GM21528 (cell line): Measurements from ENCODE around the gene ZSWIM8.
"Not testable (repeated sequence)": the region's sequence is repeated elsewhere in the genome, so short reads cannot be mapped to it uniquely, and the experiment has no call there.

Experiments used
- ATAC-seq: cut with Tn5 transposase; IDR thresholded peaks from one replicate; pipeline ENCODE4 v1.9.1; 2021; ENCODE audit warnings: mild to moderate bottlenecking, moderate library complexity; ENCODE audit not compliant: unreplicated experiment, low FRiP score

Gene ZSWIM8

DNA sequence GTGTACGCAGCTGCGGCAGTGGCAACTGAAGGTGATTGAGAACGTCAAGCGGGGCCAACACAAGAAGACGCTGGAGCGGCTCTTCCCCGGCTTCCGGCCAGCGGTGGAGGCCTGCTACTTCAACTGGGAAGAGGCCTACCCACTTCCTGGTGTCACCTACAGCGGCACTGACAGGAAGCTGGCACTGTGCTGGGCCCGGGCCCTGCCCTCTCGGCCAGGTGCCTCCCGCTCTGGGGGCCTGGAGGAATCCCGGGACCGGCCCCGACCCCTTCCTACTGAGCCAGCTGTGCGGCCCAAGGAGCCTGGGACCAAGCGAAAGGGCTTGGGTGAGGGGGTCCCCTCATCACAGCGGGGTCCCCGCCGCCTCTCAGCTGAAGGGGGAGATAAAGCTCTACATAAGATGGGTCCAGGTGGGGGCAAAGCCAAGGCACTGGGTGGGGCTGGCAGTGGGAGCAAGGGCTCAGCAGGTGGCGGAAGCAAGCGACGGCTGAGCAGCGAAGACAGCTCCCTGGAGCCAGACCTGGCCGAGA is 6.5 kb downstream of the ZSWIM8 start:
- ATAC-seq, result no peak

DNA sequence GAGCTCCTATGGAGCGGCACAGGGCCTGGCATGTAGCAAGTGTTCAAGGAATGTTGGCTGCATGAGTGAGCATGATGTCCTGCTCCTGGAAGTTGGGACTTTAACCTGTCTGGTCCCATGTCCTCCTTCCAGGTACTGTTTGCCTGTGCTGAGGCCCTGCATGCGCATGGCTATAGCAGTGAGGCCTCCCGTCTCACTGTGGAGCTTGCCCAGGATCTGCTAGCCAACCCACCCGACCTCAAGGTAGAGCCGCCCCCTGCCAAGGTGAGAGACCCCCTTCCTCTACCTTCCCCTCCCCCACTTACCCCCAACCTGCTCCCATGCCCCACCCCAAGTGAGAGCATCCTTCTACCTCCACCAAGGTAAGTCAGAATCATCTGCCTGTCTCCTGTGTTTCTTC is 8.1 kb downstream of the ZSWIM8 start:
- no peak for ATAC-seq

DNA sequence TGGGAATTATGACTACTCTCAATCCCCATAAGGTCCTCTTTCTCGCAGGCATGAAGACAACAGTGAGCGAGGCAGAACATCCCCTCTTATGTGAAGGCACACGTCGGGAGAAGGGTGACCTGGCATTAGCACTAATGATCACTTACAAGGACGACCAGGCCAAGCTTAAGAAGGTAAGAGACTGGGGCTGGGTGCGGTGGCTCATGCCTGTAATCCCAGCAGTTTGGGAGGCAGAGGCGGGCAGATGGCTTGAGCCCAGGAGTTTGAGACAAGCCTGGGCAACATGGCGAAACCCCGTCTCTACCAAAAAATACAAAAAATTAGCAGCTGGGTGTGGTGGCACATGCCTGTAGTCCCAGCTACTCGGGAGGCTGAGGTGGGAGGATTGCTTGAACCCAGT is 10.1 kb downstream of the ZSWIM8 start:
- ATAC-seq, result not testable (repeated sequence)

GRCh38 chr10:73796035-73796434 is 10.6 kb downstream of the ZSWIM8 start:
- ATAC-seq, result not testable (repeated sequence)

DNA sequence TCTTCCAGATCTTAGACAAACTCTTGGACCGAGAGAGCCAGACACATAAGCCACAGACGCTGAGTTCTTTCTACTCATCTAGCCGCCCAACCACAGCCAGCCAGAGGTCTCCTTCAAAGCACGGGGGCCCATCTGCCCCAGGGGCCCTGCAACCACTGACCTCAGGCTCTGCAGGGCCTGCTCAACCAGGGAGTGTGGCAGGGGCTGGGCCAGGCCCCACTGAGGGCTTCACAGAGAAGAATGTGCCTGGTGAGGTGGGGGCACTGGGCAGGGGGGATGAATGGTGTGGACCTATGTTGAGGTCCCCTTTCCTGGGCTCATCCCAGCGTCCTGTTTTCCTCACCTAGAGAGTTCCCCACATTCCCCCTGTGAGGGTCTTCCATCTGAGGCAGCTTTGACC is 11.4 kb downstream of the ZSWIM8 start:
- no peak for ATAC-seq

GRCh38 chr10:73797324-73798025 is 12.1 kb downstream of the ZSWIM8 start:
- no peak for ATAC-seq

DNA sequence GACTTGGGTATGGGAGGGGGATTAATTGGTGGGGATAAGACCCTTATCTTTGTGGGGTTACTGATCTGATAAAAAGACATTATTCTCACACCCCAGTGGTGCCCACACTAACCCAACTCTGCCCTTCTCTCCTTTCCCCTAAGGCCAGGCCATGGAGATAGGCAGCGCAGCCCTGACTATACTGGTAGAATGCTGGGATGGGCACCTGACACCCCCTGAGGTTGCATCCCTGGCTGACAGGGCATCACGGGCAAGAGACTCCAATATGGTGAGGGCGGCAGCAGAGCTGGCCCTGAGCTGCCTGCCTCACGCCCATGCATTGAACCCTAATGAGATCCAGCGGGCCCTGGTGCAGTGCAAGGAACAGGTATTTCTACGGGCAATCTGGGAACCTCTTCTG is 12.7 kb downstream of the ZSWIM8 start:
- ATAC-seq, result no peak

- no peak for ATAC-seq
Observed at GRCh38 chr10:73798927-73799560, 13.6 kb downstream of the ZSWIM8 start.

- ATAC-seq, result no peak
Observed at GRCh38 chr10:73799899-73800559, 14.6 kb downstream of the ZSWIM8 start.

DNA sequence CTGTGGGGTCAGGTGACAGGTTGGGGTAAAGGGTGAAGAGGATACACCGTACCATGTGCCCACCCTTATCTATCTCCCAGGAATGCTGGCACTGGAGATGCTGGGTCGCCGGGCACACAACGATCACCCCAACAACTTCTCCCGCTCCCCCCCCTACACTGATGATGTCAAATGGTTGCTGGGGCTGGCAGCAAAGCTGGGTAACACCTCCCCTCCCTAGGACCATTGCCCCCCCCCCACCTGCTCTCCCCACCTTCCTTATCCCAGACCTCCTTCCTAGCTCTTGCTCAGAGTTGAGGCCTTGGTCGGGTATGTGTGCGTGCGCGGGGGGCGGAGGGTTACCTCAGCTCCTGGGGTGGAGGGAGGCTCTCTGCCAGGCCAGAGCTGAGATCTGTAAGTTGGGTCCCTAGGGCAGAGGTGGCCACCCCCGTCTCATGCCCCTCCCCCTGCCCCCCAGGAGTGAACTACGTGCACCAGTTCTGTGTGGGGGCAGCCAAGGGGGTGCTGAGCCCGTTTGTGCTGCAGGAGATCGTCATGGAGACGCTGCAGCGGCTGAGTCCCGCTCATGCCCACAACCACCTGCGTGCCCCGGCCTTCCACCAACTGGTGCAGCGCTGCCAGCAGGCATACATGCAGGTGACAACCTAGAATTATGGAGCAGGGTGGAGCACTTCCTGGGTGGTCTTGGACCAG is 15.3 kb downstream of the ZSWIM8 start:
- no peak for ATAC-seq

GRCh38 chr10:73801253-73801590 is 15.8 kb downstream of the ZSWIM8 start:
- no peak for ATAC-seq

GRCh38 chr10:73802276-73802991 is 17.0 kb downstream of the ZSWIM8 start:
- ATAC-seq, result no peak

GRCh38 chr10:73803680-73804286 is 18.4 kb downstream of the ZSWIM8 start:
- ATAC-seq, result no peak

DNA sequence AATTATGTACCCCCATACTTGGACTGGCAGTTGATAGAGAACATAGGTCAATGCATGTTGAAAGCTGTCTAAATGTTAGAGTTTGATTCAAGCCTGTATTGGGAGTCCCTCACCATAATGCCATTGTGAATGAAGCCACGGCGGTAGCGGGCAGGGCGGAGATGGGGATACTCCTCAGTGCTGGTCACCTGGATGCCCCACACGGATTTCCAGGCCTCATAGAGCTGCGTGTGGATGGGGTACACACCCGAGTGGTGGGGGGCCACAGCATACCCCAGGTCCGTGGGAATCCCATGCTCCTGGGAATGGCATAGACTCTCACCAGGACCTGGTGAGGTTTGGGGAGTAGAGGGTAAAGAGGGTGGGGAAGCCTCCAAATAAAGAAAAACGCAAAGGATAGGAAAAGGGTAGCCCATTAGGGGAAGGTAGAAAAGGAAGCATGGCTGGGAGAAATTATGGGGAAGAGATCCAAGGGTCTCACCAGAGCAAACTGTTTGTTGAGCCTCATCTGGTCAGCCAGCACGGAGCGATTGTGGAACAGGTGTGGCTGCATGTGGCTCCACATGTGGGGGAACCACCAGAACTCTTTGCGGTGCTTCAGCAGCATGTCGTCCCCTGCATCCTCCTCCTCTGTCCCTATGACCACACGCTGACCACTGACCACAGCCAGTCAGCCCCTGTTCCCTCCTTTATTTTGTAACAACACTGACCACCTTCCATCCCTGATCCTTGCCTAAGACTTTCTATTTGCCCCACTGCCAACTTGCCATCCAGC is 21.0 kb downstream of the ZSWIM8 start:
- ATAC-seq, result no peak

DNA sequence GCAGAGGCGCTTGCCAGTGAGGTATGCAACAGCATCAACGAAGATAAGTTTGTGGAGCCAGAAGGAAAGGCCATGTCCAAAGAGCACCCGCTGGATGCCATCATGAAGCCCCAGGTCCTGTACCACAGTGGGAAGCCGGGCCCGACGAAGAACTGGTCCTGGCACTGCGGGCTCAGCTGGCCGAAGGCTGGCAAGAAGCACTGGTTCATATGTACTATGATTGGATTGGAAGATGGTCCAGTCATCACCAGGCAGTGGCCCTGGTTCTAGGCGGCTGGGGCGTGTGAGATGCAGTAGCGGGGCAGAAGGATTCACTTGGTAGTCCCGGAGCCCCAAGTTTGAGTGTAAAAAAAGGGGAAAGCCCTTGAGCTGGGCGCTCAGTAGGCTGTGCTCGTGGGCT is 22.1 kb downstream of the ZSWIM8 start:
- ATAC-seq, result no peak

DNA sequence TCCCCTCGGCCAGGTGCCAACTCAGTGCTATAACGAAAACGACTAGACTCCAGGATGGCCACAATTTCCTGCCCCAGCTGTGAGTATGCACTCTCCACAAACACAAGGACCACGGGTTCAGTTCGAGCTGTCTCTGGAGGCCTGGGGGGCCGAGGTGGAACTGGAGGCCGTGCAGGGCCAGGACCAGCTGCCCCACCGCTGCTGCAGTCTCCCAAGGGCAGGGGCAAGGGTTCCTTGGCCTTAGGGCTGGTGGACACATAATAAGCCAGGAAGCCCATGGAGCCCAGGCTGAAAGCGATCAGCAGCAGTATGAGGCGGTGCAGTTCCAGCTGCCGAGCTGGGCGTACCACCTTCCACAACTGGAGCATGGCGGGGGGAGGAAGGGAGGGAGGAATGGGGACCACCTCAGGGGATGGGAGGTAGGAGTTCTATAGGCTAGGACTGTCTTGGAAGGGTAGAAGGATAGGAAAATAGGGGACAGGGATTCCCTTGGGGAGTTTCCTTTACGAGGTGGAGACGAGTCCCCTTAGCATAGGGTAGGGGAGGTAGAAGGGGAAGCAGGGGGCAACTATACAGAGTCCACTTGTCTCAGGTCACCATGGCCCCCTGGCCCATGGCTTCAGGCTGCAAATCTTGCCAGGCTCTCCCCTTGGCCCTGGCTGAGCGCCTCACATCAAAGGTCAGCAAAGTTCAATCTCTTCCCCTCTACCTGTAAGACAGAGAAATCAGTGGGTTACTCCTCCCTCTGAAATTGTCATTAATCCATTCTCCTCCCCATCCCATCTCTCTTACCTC is 22.8 kb downstream of the ZSWIM8 start:
- no peak for ATAC-seq

DNA sequence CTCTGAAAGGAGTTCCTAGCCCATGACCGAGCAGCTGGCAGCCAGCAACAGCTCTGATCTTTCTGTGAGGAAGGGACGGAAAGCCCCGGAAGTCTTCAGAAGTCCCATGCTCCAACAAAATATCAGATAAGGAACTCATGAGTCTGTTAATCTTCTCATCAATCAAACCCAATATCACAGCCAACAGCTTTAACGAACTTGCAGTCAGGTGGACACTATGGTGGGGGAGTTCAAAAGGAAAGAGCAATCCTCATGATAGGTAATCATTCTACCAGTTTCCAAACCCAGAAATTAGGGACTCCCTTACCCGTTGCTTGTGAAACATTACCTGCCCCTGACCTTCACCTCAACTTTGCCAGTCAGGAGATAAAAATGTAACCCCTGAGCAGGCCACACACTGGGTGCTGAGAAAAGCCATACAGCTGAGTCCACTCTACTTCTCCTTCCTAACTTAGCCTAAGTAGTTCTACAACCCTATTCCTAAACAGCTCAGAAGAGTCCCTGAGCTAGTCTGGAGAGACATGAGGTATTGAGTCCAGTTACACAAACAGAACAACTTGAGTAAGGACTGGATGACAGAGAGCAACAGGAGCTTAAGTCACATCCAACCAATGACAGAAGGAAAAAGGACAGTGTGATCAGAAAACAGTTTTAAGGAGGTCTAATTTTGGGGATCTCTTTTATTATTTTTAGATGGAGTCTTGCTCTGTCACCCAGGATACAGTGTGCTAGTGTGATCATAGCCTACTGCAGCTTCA is 23.8 kb downstream of the ZSWIM8 start:
- no peak for ATAC-seq

- no peak for ATAC-seq
Observed at GRCh38 chr10:73810358-73810734, 24.9 kb downstream of the ZSWIM8 start.
